ENCODE results near the gene MSMB. TPM values are rescaled to one million over a fixed set of nuclear protein-coding genes. Genes with fewer than 3 reads are reported as not detected.

The MSMB gene
- total RNA-seq, 1 experiment from 2014 or later, result not detected

- Histone ChIP-seq H3K4me3 (no peak overlapping the region), H3K79me2 (ENCODE audit: low read depth) (peaks cover 56% of the 10 kb centered on the region), H3K36me3 (ENCODE audit: low read depth) (peaks cover 42% of the 10 kb centered on the region), H4K20me1 (ENCODE audit: insufficient read depth) (peaks cover 38% of the 10 kb centered on the region), H3K4me1 (replicated peaks; ENCODE audit: insufficient read depth) (peaks cover 5% of the 10 kb centered on the region; the same call in 1 of the 2 replicates), H3K27ac (no peak overlapping the region), H3K27me3 (ENCODE audit: insufficient read depth, low read depth) (no peaks in the 10 kb centered on the region), H3K9me3 (ENCODE audit: insufficient read depth, low read depth) (no peaks in the 10 kb centered on the region), H3K4me2 (no peak overlapping the region), H2AFZ (no peak overlapping the region), H3F3A (ENCODE audit: insufficient read depth, low read depth) (peaks cover 15% of the 10 kb centered on the region; the same call in 1 of the 2 replicates), H3K9me2 (ENCODE audit: insufficient read depth) (no peaks in the 10 kb centered on the region)
- TF ChIP-seq CTCF (conservative IDR thresholded peaks at IDR 0.05), result no peak
- no peak for TF ChIP-seq EZH2 (IDR thresholded peaks at IDR 0.05; ENCODE audit: low read depth)
- ChIA-PET POLR2A (ENCODE audit: unreplicated experiment) (interaction anchor here (0.7 kb wide), 1 partner anchor 1421 kb away, joined by 4 read pairs; no protein-coding TSS in a partner anchor), CTCF (no interaction called here)
- intact Hi-C loops (cut with micrococcal nuclease; ENCODE audit: unreplicated experiment), result no loop called here
- no peak for DNase-seq
- no TSS peak for BruUV-seq (replicated peaks)
Observed at GRCh38 chr10:46014683-46015405, 31.2 kb downstream of the MSMB start.

DNA sequence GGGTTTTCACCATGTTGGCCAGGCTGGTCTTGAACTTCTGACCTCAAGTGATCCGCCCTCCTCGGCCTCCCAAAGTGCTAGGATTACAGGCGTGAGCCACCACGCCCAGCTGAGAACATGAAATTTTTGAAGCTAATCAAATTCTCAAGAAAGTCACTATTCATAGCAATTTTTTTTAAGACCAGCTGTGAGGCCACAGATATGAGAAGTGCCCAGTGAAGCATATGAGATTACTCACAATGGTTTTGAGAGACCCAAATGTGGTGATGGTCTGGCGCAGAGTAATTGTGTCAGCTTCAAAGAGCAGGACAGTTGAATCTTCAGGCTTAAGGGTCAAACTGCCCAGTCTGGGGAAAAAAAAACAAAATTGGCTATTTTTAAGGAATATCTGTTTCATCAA is 31.9 kb downstream of the MSMB start:
- Histone ChIP-seq H3K9me3 (ENCODE audit: insufficient read depth, low read depth) (no peaks in the 10 kb centered on the region), H3K4me1 (replicated peaks; ENCODE audit: insufficient read depth) (no peaks in the 10 kb centered on the region), H2AFZ (no peak overlapping the region), H3K4me2 (no peak overlapping the region), H4K20me1 (ENCODE audit: insufficient read depth) (peaks cover 38% of the 10 kb centered on the region), H3K36me3 (ENCODE audit: low read depth) (peaks cover 48% of the 10 kb centered on the region), H3K27ac (no peak overlapping the region), H3K9me2 (ENCODE audit: insufficient read depth) (no peaks in the 10 kb centered on the region), H3K27me3 (ENCODE audit: insufficient read depth, low read depth) (no peaks in the 10 kb centered on the region), H3K4me3 (no peak overlapping the region), H3K79me2 (ENCODE audit: low read depth) (peaks cover 50% of the 10 kb centered on the region), H3F3A (ENCODE audit: insufficient read depth, low read depth) (peaks cover 15% of the 10 kb centered on the region; the same call in 1 of the 2 replicates)
- ChIA-PET CTCF (no interaction called here), POLR2A (ENCODE audit: unreplicated experiment) (no interaction called here)
- BruUV-seq (replicated peaks), result no TSS peak
- no peak for DNase-seq
- intact Hi-C loops (cut with micrococcal nuclease; ENCODE audit: unreplicated experiment), result no loop called here
- TF ChIP-seq EZH2 (IDR thresholded peaks at IDR 0.05; ENCODE audit: low read depth) (no peak), CTCF (conservative IDR thresholded peaks at IDR 0.05) (no peak)

GRCh38 chr10:46012746-46013145 is 33.3 kb downstream of the MSMB start:
- H4K20me1 ChIP-seq (ENCODE audit: insufficient read depth), result peaks cover 23% of the 10 kb centered on the region
- no peak overlapping the region for H3K4me2 ChIP-seq
- no peak overlapping the region for H2AFZ ChIP-seq
- ChIA-PET POLR2A (ENCODE audit: unreplicated experiment) (no interaction called here), CTCF (interaction anchor here (0.6 kb wide), 1 partner anchor 16 kb away, joined by 14 read pairs; no protein-coding TSS in a partner anchor)
- DNase-seq, result no peak
- peaks cover 35% of the 10 kb centered on the region for H3K79me2 ChIP-seq (ENCODE audit: low read depth)
- H3K4me1 ChIP-seq (replicated peaks; ENCODE audit: insufficient read depth), result no peaks in the 10 kb centered on the region
- peaks cover 56% of the 10 kb centered on the region for H3K36me3 ChIP-seq (ENCODE audit: low read depth)
- no peaks in the 10 kb centered on the region for H3K27me3 ChIP-seq (ENCODE audit: insufficient read depth, low read depth)
- H3K27ac ChIP-seq, result no peak overlapping the region
- intact Hi-C loops (cut with micrococcal nuclease; ENCODE audit: unreplicated experiment), result no loop called here
- peaks cover 15% of the 10 kb centered on the region; the same call in 1 of the 2 replicates for H3F3A ChIP-seq (ENCODE audit: insufficient read depth, low read depth)
- no peaks in the 10 kb centered on the region for H3K9me2 ChIP-seq (ENCODE audit: insufficient read depth)
- H3K4me3 ChIP-seq, result no peak overlapping the region
- BruUV-seq (replicated peaks), result no TSS peak
- TF ChIP-seq CTCF (conservative IDR thresholded peaks at IDR 0.05) (no peak), EZH2 (IDR thresholded peaks at IDR 0.05; ENCODE audit: low read depth) (no peak)
- H3K9me3 ChIP-seq (ENCODE audit: insufficient read depth, low read depth), result no peaks in the 10 kb centered on the region

Data from PC-9 (cell line).